Measurements from ENCODE around the gene MPEG1.

Gene MPEG1

GRCh38 chr11:59184691-59185339, 27.9 kb downstream of the MPEG1 start:
- H3K27ac ChIP-seq: peak overlapping the region in 1 of 2 donors; percentile 41
- DNase-seq (ENCODE audit: low spot score): no peak
- no peak for TF ChIP-seq CTCF (IDR thresholded peaks at IDR 0.05)
- no peak overlapping the region for H3K4me3 ChIP-seq

- no peak for TF ChIP-seq CTCF (IDR thresholded peaks at IDR 0.05)
- H3K27ac ChIP-seq: peak overlapping the region in 1 of 2 donors; percentile 47
- H3K4me3 ChIP-seq: no peak overlapping the region
- no peak for DNase-seq (ENCODE audit: low spot score)
These were observed 29.0 kb downstream of the MPEG1 start for GRCh38 chr11:59183771-59184170.

DNA sequence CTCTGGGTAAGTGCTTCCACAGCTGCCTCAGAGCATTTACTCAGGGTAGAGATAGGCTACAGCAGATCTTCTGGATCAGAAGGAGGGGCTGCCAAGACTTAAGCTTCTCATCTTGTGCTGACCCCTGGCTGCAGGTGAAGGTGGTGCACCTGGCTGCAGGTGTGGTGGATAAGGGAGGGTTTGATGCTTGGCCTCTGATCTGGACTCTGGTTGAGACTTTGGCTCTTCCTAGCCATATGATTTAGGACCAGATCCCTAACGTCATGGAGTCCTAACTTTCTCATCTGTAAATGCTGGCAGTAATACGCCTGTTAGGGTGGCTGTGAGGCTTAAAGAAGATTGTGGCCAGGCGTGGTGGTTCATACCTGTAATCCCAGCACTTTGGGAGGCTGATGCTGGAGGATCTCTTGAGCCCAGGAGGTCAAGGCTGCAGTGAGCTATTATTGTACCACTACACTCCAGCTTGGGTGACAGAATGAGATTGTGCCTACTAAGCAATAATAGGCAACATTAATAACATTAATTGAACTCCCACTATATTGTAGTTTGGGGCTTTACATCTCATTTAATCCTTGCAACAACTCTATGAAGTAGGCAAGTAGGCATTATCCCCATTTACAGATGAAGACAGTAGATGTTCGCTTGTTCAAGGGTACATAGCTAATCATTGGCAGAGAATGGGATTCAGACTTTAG, 30.1 kb downstream of the MPEG1 start:
- no peak for TF ChIP-seq CTCF (IDR thresholded peaks at IDR 0.05)
- Histone ChIP-seq H3K4me3 (no peak overlapping the region), H3K27ac (peak overlapping the region in 1 of 2 donors; percentile 47)
- DNase-seq (ENCODE audit: low spot score): no peak

DNA sequence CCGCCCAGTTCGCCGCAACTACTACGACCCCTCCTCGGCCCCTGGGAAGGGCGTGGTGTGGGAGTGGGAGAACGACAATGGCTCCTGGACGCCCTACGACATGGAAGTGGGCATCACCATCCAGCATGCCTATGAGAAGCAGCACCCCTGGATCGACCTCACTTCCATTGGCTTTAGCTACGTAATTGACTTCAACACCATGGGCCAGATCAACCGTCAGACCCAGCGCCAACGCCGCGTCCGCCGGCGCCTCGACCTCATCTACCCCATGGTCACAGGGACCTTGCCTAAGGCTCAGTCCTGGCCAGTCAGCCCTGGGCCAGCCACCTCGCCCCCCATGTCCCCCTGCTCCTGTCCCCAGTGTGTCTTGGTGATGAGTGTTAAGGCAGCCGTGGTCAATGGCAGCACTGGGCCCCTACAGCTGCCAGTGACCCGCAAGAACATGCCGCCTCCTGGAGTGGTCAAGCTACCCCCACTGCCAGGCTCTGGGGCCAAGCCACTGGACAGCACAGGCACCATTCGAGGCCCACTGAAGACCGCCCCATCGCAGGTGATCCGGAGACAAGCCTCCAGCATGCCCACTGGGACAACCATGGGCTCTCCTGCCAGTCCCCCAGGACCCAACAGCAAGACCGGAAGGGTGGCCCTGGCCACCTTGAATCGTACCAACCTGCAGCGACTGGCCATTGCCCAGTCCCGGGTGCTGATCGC, 30.8 kb downstream of the MPEG1 start:
- Histone ChIP-seq H3K27ac (peak overlapping the region in 1 of 2 donors; percentile 41), H3K4me3 (no peak overlapping the region)
- TF ChIP-seq CTCF (IDR thresholded peaks at IDR 0.05): no peak
- DNase-seq (ENCODE audit: low spot score): no peak

- no peak for TF ChIP-seq CTCF (IDR thresholded peaks at IDR 0.05)
- no peak for DNase-seq (ENCODE audit: low spot score)
- H3K4me3 ChIP-seq: no peak overlapping the region
- H3K27ac ChIP-seq: no peak overlapping the region
These were observed 31.8 kb downstream of the MPEG1 start for GRCh38 chr11:59180907-59181306.

- TF ChIP-seq CTCF (IDR thresholded peaks at IDR 0.05): no peak
- DNase-seq (ENCODE audit: low spot score): no peak
- Histone ChIP-seq H3K4me3 (no peak overlapping the region), H3K27ac (no peak overlapping the region)
These were observed 32.5 kb downstream of the MPEG1 start for GRCh38 chr11:59180168-59180776.

All from coronary artery (tissue), 2 donors.